GM15510 (cell line): ENCODE measurements around the gene P2RX6.

Experiments
- POLR2A ChIP-seq: IDR thresholded peaks from 3 replicates; pipeline ENCODE4 v1.6.1; 2011; ENCODE audit warnings: borderline replicate concordance; ENCODE audit not compliant: insufficient read length; ENCODE audit errors: extremely low read depth

Gene P2RX6

GRCh38 chr22:21068681-21069276 lies 53.8 kb downstream of the P2RX6 start:
- TF ChIP-seq POLR2A = no peak

DNA sequence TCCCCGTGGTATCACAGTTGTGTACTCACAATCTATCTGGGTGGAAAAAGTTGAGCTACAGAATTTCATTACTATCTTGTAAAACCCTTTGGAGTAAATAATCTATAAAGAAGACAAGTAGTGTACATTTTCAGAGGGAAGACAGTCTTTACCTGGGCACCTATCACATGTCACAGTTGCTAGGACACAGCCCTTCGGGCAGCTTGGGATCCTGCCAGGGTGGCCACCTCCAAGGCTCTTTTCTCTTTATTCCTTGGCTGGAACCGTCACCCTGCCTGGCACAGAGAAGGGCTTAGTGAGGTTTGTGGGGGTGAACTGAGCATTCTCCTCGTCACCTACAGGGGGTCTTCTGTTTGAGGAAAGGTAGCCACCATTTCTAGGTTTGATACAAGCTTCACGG lies 54.4 kb downstream of the P2RX6 start:
- no peak for TF ChIP-seq POLR2A

- no peak for TF ChIP-seq POLR2A
Observed at GRCh38 chr22:21070690-21071615, 56.0 kb downstream of the P2RX6 start.

GRCh38 chr22:21073023-21073422 lies 58.1 kb downstream of the P2RX6 start:
- TF ChIP-seq POLR2A = no peak

DNA sequence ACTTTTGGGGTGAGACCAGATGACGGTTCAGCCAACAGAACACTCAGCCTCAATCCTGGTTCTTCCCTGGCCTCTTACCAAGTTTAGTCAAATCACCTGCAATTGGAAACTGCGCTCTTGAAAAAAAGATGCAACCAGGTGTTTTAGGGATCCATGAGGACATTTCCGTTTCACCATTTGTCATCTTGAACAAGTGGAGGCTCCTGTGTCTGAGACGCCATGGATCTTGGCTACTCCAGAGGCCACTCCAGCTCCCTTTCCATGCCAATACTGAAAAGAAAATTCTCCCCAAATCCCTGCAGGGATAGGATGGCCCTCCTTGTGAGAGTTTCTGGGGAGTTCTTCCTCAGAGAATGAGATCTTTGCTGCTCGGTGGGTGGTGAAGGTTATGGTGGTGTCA lies 58.5 kb downstream of the P2RX6 start:
- TF ChIP-seq POLR2A = no peak

DNA sequence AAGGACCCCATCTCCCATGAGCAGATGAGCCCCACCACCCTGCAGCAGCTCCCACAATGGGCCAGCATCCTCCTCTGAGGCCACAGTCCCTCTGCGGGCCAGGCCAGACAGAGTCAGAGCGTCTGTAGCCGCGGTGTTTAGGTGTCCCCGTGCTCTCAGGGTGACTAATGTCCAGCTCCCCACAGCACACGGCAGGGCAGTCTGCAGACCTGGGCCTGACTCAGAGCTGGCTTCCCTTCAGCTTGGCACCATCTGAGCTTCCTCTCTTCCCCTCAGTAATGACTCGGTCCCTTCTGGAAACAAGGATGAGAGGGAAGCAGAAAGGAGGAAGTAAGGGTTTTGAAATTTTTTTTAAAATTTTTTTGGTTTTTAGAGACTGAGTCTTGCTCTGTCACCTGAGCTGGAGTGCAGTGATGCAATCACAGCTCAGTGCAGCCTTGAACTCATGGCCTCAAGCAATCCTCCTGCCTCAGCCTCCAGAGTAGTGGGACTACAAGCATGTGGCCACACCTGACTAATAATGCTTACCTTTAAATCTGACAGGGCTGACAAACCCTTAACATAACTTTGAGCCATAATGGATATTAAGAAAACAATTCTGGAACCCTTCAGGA lies 59.2 kb downstream of the P2RX6 start:
- no peak for TF ChIP-seq POLR2A

DNA sequence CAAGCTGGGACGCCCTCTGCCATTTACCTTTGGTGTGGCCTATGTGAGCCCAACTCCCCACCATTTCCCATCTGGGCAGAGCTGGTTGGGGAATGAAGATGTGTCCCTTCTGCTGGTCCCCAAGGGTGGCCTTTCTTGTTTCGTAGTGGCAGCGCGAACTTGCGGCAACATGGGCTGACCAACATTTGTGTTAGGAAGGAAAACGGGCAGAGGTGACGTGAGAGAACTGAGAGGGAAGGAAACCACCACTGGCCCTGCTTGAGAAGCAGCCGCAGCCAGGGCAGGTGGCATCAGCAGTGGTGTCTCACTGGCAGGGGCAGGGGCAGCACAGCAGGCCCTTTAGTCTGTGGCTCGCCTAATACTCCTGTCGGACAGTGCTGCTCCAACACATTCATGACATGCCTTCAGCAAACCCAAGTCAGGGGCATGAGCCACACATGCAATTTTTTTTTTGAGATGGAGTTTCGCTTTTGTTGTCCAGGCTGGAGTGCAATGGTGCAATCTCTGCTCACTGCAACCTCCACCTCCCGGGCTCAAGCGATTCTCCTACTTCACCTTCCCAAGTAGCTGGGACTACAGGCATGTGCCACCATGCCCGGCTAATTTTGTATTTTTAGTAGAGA lies 60.7 kb downstream of the P2RX6 start:
- TF ChIP-seq POLR2A = no peak

DNA sequence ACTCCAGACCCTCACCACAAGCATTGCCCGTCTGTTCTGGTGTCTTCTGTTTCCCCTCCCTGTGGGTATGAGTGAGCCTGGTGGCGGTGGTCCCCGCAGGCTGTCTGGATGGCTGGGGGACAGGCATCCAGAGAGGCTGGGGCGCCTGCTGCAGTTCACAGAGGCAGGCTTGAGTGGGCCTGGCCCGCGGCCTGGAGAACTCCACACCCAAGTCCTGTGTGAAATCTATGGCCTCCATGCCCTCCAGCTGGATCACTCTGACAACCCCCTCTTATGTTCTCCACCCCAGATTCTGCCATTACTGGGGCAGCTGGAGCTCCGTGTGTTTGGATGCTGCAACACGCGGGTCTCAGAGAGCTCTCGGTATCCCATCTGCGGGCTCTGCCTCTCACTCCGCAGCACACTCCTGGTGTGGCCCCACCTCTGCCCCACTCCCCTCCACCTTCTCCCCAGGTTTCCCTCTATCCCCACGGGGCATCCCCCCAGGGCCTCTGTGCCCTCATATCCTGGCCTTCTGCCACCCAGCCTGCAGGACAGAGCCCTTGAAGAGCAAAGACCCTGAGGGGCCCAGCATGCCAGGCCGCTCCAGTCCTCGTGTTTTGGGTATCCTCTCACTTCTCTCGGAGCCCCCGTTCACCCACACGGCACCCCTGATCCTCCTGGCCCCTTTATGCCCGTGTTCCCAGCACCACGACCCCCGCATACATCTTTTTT lies 62.1 kb downstream of the P2RX6 start:
- no peak for TF ChIP-seq POLR2A
